Endothelial cell of umbilical vein (primary cell): ENCODE results near the gene SOCS3. TPM values are rescaled to one million over a fixed set of nuclear protein-coding genes. Genes with fewer than 3 reads are reported as not detected.

Experiments
- BruUV-seq: library from RNA; stranded (reverse); fragments of 400-500 nt; replicated peaks from 2 replicates; lab custom pipeline; 2021; lab: Mats Ljungman, UMichigan
- CTCF ChIA-PET: fragments of 300-600, 350-600 bp; sonication (Branson Sonifier 250); formaldehyde crosslinking; loops from one replicate; lab custom pipeline; 2021; ENCODE audit warnings: antibody characterized with exemption, inconsistent platforms; lab: Charles Lee
- POLR2A ChIA-PET: fragments of 300-600, 350-600 bp; sonication (Branson Sonifier 250); formaldehyde crosslinking; loops from one replicate; lab custom pipeline; 2021; ENCODE audit warnings: antibody characterized with exemption, inconsistent platforms; lab: Charles Lee
- DNase-seq: peaks from one replicate; pipeline ENCODE4 v3.0.0-alpha.2; 2011; ENCODE audit warnings: low read depth, low spot score
- FAIRE-seq: peaks from 2 replicates; lab custom pipeline; 2011; peaks lifted over from hg19 to GRCh38; lab: Jason Lieb, UNC
- H2AFZ ChIP-seq: 2 replicates; pipeline ENCODE4 v1.6.0; 2012; ENCODE audit warnings: low read depth, low read length, control low read depth, inconsistent platforms
- H3K27ac ChIP-seq: 2 replicates; pipeline ENCODE4 v1.5.1; 2011; ENCODE audit warnings: low read depth, mild to moderate bottlenecking, control low read depth, low read length, moderate library complexity; ENCODE audit not compliant: insufficient read depth
- H3K27me3 ChIP-seq, 2 experiments: 2 replicates each; pipeline versions ENCODE4 v1.6.0 to v1.6.1; 2011; ENCODE audit warnings: low read length in 2 of 2, mixed read lengths in 1 of 2; ENCODE audit not compliant: control insufficient read depth in 2 of 2, insufficient read depth in 2 of 2
- H3K36me3 ChIP-seq, 2 experiments: 2 replicates in 1 of 2; 3 replicates in 1 of 2; pipeline ENCODE4 v1.5.1; 2011; ENCODE audit warnings: low read length in 2 of 2, mild to moderate bottlenecking in 1 of 2, moderate library complexity in 1 of 2; ENCODE audit not compliant: control insufficient read depth in 2 of 2, insufficient read depth in 2 of 2; ENCODE audit errors: extremely low read depth in 1 of 2
- H3K4me1 ChIP-seq: 3 replicates; pipeline ENCODE4 v1.5.1; 2011; ENCODE audit warnings: mild to moderate bottlenecking, low read length; ENCODE audit not compliant: control insufficient read depth, insufficient read depth; ENCODE audit errors: extremely low read depth
- H3K4me2 ChIP-seq: 2 replicates; pipeline ENCODE4 v1.6.1; 2011; ENCODE audit warnings: low read length, control low read depth, mixed read lengths; ENCODE audit not compliant: insufficient read depth
- H3K4me3 ChIP-seq, 3 experiments: fragments of 200-600 bp in 1 of 3; sonication (generic), shearing (Covaris generic) in 1 of 3; replicated peaks in 1 of 3; 2 replicates each; pipeline ENCODE4 v1.5.1; 2011 to 2016; ENCODE audit warnings: control low read depth in 3 of 3, low read length in 3 of 3, mild to moderate bottlenecking in 2 of 3, inconsistent platforms in 1 of 3, low read depth in 1 of 3, moderate library complexity in 1 of 3; ENCODE audit not compliant: insufficient read depth in 1 of 3
- H3K79me2 ChIP-seq: 2 replicates; pipeline ENCODE4 v1.6.0; 2012; ENCODE audit warnings: low read length, inconsistent platforms; ENCODE audit not compliant: control insufficient read depth, insufficient read depth
- H3K9ac ChIP-seq: replicated peaks from 2 replicates; pipeline ENCODE3; 2011; ENCODE audit warnings: low read length, control low read depth; ENCODE audit not compliant: insufficient read depth; ENCODE audit errors: extremely low read depth
- H3K9me1 ChIP-seq: replicated peaks from 3 replicates; pipeline ENCODE4 v1.6.0; 2011; ENCODE audit warnings: mild to moderate bottlenecking, low read length; ENCODE audit not compliant: control insufficient read depth, insufficient read depth; ENCODE audit errors: extremely low read depth
- H3K9me3 ChIP-seq: replicated peaks from 2 replicates; pipeline ENCODE4 v1.5.1; 2012; ENCODE audit warnings: low read length, inconsistent platforms; ENCODE audit not compliant: control insufficient read depth, insufficient read depth
- H4K20me1 ChIP-seq: replicated peaks from 2 replicates; pipeline ENCODE3; 2011; ENCODE audit warnings: mild to moderate bottlenecking, low read length; ENCODE audit not compliant: control insufficient read depth, insufficient read depth; ENCODE audit errors: extremely low read depth
- EZH2 ChIP-seq: IDR thresholded peaks from 2 replicates; pipeline ENCODE4 v1.6.1; 2012; ENCODE audit warnings: borderline replicate concordance, low read depth, mild to moderate bottlenecking, moderate library complexity, low read length, inconsistent platforms; ENCODE audit not compliant: severe bottlenecking
- FOS ChIP-seq: IDR thresholded peaks from 2 replicates; pipeline ENCODE4 v1.6.1; 2011; ENCODE audit warnings: mild to moderate bottlenecking, low read length, moderate library complexity, borderline replicate concordance; ENCODE audit not compliant: insufficient read depth
- GATA2 ChIP-seq: IDR thresholded peaks from 2 replicates; pipeline ENCODE4 v1.7.0; 2011; ENCODE audit warnings: low read depth, mild to moderate bottlenecking, moderate library complexity, mixed read lengths, low read length; ENCODE audit not compliant: insufficient read length, insufficient read depth
- JUN ChIP-seq: IDR thresholded peaks from 2 replicates; pipeline ENCODE4 v1.6.1; 2011; ENCODE audit warnings: borderline replicate concordance, low read depth; ENCODE audit not compliant: insufficient read length, insufficient read depth
- MYC ChIP-seq: IDR thresholded peaks from one replicate; pipeline ENCODE4 v1.6.1; 2011; ENCODE audit warnings: mild to moderate bottlenecking, low read depth, low read length
- POLR2A ChIP-seq: IDR thresholded peaks from 2 replicates; pipeline ENCODE4 v1.6.1; 2012; ENCODE audit warnings: low read depth, mild to moderate bottlenecking, control low read depth, low read length
- POLR2AphosphoS5 ChIP-seq: IDR thresholded peaks from 2 replicates; pipeline ENCODE4 v1.6.1; 2012; ENCODE audit warnings: low read depth, mild to moderate bottlenecking, control low read depth, low read length, moderate library complexity; ENCODE audit not compliant: insufficient read depth
- dilution Hi-C: fragments of 300-500 bp; cut with MboI; formaldehyde crosslinking; loops from one replicate; pipeline ENCODE4 v1.15.0; 2019; ENCODE audit warnings: low sequenced_read_pairs; ENCODE audit not compliant: extremely low pct_ligation_motif_present
- intact Hi-C: fragments of 100-400 bp; cut with micrococcal nuclease; formaldehyde crosslinking; loops from one replicate; pipeline ENCODE4 v1.10.0; 2022
- polyA plus RNA-seq, 4 experiments: library from polyadenylated mRNA; depleted of rRNA in 3 of 4; stranded (reverse) in 3 of 4; unstranded in 1 of 4; fragments of >200 nt; gene quantifications; 2 replicates each; pipeline versions ENCODE4 v1.2.1 to v1.2.3, GENCODE V29; 2011 to 2012; ENCODE audit warnings: missing spikeins in 1 of 4
- total RNA-seq: library from RNA; stranded (reverse); gene quantifications from 2 replicates; pipeline ENCODE4 v1.2.3, GENCODE V29; 2021
- TF ChIP-seq, protein P1 (sequence below), 2 donors: IDR thresholded peaks; 1 replicate in 1 of 2; 2 replicates in 1 of 2; pipeline ENCODE4 v1.5.1; 2011; ENCODE audit warnings: low read length in 2 of 2, mild to moderate bottlenecking in 2 of 2, moderate library complexity in 2 of 2, control low read depth in 1 of 2, inconsistent platforms in 1 of 2, low read depth in 1 of 2; ENCODE audit not compliant: insufficient read depth in 1 of 2; ENCODE audit errors: extremely low read depth in 1 of 2
- TF ChIP-seq, protein P2 (sequence below): IDR thresholded peaks from 2 replicates; pipeline ENCODE4 v1.6.1; 2011; ENCODE audit not compliant: insufficient read depth, insufficient read length

SOCS3 gene
- total and polyA plus RNA-seq, 2 donors (not counting 3 experiments of a cell fraction or from before 2014, with no cell fraction given) = 6.2 to 14.3 TPM

DNA sequence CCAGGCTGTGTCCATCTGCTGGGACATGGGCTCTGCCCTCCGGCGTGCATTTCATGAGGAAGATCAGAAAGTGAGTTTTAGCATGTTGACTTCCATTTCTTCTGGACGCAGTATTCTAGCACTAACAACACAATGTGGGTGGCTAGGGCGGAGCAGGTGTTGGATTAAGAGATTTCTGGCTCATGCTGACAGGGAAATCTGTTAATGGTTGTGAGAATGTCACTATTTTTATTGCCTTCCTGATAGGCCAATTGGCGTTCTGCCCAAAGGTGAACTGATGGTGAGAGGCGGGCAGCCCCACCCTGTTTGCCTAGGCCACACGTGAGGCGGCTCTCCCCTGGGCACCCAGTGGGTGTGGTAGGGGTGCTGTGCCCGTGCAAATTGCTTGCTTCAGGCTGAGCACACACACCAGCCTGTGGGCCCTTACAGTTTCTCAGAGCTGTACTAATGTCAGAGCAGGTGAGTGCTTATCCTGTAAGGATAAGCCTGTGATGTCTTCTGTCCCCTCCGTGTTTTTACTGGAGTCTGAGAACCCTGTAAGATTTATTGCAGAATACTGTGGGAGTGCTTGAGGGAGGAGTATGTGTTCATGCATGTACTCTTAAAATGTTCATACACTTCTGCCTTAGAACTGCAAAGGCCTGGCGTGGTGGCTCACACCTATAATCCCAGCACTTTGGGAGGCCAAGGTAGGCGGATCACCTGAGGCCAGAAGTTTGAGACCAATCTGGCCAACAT is 49.5 kb upstream of the SOCS3 start:
- no peak overlapping the region for H3K27ac ChIP-seq
- DNase-seq (no peak), FAIRE-seq (no peak)
- H3K9me1 ChIP-seq = no peaks in the 10 kb centered on the region
- peaks cover 9% of the 10 kb centered on the region for H3K4me1 ChIP-seq
- ChIA-PET POLR2A (no interaction called here), CTCF (interaction anchor here (1.5 kb wide), 2 partner anchors 48 to 49 kb away, joined by 4 to 7 read pairs; no protein-coding TSS in a partner anchor)
- no peaks in the 10 kb centered on the region for H3K27me3 ChIP-seq
- intact Hi-C loops = no loop called here
- BruUV-seq = no TSS peak
- no peak overlapping the region for H3K9ac ChIP-seq
- H3K36me3 ChIP-seq = peaks cover 0 to 25% of the 10 kb centered on the region in 2 experiments
- H3K9me3 ChIP-seq = no peaks in the 10 kb centered on the region
- peaks cover 68% of the 10 kb centered on the region for H3K79me2 ChIP-seq
- TF ChIP-seq POLR2A (no peak), MYC (no peak), GATA2 (no peak)
- H3K4me3 ChIP-seq = no peak overlapping the region
- no peaks in the 10 kb centered on the region for H4K20me1 ChIP-seq
- H2AFZ ChIP-seq = no peak overlapping the region
- H3K4me2 ChIP-seq = no peak overlapping the region
- dilution Hi-C loops = no loop called here

DNA sequence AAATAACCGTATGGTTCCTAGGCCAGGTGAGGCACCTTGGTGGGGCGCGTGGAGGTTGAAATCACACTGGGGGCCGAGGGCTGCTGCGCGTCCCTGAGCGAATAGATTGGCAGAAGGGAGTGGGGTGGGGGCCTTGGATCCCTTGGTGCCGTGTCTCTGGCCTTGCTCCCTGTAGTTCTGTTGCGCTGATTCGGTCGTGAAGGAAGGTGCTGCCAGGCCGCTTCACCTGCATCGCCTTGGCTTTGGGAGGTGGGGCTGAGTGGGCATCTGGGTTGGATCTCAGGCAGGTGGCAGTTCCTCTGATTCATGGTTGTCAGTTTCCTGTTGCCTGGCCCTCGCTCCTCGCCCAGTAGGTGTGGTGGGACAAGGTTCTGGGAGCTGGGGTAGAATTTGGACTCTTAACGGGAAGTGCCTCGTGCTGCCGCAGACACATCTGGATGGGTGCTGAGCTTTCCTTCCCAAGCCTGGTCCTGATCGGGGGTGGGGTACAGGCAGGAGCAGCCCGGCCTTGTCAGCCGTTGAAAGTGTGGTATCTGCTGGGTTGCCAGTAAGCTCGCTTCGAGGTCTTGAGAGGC is 48.7 kb upstream of the SOCS3 start:
- DNase-seq = no peak
- no peak overlapping the region for H2AFZ ChIP-seq
- ChIA-PET POLR2A (no interaction called here), CTCF (interaction anchor here (0.8 to 1.5 kb wide), 2 partner anchors 8 to 48 kb away, joined by 4 to 5 read pairs; no protein-coding TSS in a partner anchor)
- no TSS peak for BruUV-seq
- H3K36me3 ChIP-seq = peaks cover 3 to 27% of the 10 kb centered on the region in 2 experiments
- TF ChIP-seq POLR2A = no peak
- no peak for TF ChIP-seq MYC
- TF ChIP-seq JUN = no peak
- TF ChIP-seq EZH2 = no peak
- TF ChIP-seq, protein P1, sequence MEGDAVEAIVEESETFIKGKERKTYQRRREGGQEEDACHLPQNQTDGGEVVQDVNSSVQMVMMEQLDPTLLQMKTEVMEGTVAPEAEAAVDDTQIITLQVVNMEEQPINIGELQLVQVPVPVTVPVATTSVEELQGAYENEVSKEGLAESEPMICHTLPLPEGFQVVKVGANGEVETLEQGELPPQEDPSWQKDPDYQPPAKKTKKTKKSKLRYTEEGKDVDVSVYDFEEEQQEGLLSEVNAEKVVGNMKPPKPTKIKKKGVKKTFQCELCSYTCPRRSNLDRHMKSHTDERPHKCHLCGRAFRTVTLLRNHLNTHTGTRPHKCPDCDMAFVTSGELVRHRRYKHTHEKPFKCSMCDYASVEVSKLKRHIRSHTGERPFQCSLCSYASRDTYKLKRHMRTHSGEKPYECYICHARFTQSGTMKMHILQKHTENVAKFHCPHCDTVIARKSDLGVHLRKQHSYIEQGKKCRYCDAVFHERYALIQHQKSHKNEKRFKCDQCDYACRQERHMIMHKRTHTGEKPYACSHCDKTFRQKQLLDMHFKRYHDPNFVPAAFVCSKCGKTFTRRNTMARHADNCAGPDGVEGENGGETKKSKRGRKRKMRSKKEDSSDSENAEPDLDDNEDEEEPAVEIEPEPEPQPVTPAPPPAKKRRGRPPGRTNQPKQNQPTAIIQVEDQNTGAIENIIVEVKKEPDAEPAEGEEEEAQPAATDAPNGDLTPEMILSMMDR (IDR thresholded peaks at IDR 0.05; ENCODE audit: extremely low read depth in 1 of 2, insufficient read depth in 1 of 2, low read depth in 1 of 2, low read length in 2 of 2) = no peak
- no peak for TF ChIP-seq FOS
- TF ChIP-seq POLR2AphosphoS5 = no peak
- TF ChIP-seq, protein P2, sequence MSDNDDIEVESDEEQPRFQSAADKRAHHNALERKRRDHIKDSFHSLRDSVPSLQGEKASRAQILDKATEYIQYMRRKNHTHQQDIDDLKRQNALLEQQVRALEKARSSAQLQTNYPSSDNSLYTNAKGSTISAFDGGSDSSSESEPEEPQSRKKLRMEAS = no peak
- no peak for TF ChIP-seq GATA2
- no peaks in the 10 kb centered on the region for H3K9me3 ChIP-seq
- H3K4me1 ChIP-seq = peaks cover 1% of the 10 kb centered on the region
- no peak overlapping the region for H3K27ac ChIP-seq
- peaks cover 66% of the 10 kb centered on the region for H3K79me2 ChIP-seq
- no peaks in the 10 kb centered on the region for H3K27me3 ChIP-seq
- no peaks in the 10 kb centered on the region for H4K20me1 ChIP-seq
- no peak for FAIRE-seq
- no peak overlapping the region for H3K9ac ChIP-seq
- dilution Hi-C loops = no loop called here
- H3K4me2 ChIP-seq = no peak overlapping the region
- H3K4me3 ChIP-seq = no peak overlapping the region
- intact Hi-C loops = no loop called here
- H3K9me1 ChIP-seq = no peaks in the 10 kb centered on the region
